Upper lobe of left lung (tissue), 4 donors: ENCODE results near the gene NECTIN4.
A peak's percentile ranks its signal among the peaks of the same experiment; 100 is the strongest.

ENCODE experiments used
- EP300 ChIP-seq, 4 donors: sonication (generic); formaldehyde crosslinking; IDR thresholded peaks; one replicate each; pipeline ENCODE4 v1.5.1; 2017; ENCODE audit warnings: antibody characterized with exemption in 4 of 4, control low read depth in 2 of 4
- POLR2A ChIP-seq, 4 donors: fragments of 450-650 bp; IDR thresholded peaks; one replicate each; pipeline ENCODE4 v1.5.1; 2016 to 2017; ENCODE audit warnings: antibody characterized with exemption in 4 of 4, mild to moderate bottlenecking in 2 of 4
- POLR2AphosphoS5 ChIP-seq, 2 donors: sonication (generic); formaldehyde crosslinking; IDR thresholded peaks; one replicate each; pipeline ENCODE4 v1.5.1; 2017; ENCODE audit warnings: antibody characterized with exemption in 2 of 2

GRCh38 chr1:161089251-161089924 lies at the start of gene NECTIN4:
- TF ChIP-seq EP300 (IDR thresholded peaks at IDR 0.05) (peak in 1 of 4 donors; percentile 61), POLR2AphosphoS5 (IDR thresholded peaks at IDR 0.05) (peak; percentile 46 to 76), POLR2A (IDR thresholded peaks at IDR 0.05) (peak in 1 of 4 donors; percentile 65)
